NCI-H2107 treated with DMSO at 0.1 percent for 48 hours (cell line): ENCODE measurements around the gene WDR38.

Experiments used
- DNase-seq: peaks from one replicate; lab custom pipeline; 2025; ENCODE audit not compliant: unreplicated experiment; lab: John Stamatoyannopoulos, UW

Gene WDR38

GRCh38 chr9:124857533-124858162 lies 4.4 kb downstream of the WDR38 start:
- no peak for DNase-seq

- no peak for DNase-seq
These were observed 5.2 kb downstream of the WDR38 start for GRCh38 chr9:124858330-124859046.

- DNase-seq = no peak
These were observed 6.7 kb downstream of the WDR38 start for GRCh38 chr9:124859803-124860581.

- DNase-seq = no peak
These were observed 7.5 kb downstream of the WDR38 start for GRCh38 chr9:124860582-124861341.

- DNase-seq = peak; percentile 75
These were observed 8.3 kb downstream of the WDR38 start, which contains the start of the genes ARPC5L and RPL35 for GRCh38 chr9:124861342-124862229. Gene ARPC5L, plus strand, starts transcription at chr9:124862130. Its CDS starts 7,161 bp downstream, at chr9:124869291. Gene RPL35, minus strand, starts transcription at chr9:124861957. Its CDS starts 45 bp downstream, at chr9:124861912.

- DNase-seq = peak; percentile 53
These were observed 10.2 kb downstream of the WDR38 start for GRCh38 chr9:124863371-124863871.

- no peak for DNase-seq
These were observed 15.5 kb downstream of the WDR38 start for GRCh38 chr9:124868511-124869465.

- DNase-seq = no peak
These were observed 16.3 kb downstream of the WDR38 start for GRCh38 chr9:124869466-124869985.

GRCh38 chr9:124869986-124870560 lies 16.8 kb downstream of the WDR38 start:
- no peak for DNase-seq

GRCh38 chr9:124870723-124871122 lies 17.5 kb downstream of the WDR38 start:
- DNase-seq = no peak

- DNase-seq = no peak
These were observed 17.9 kb downstream of the WDR38 start for GRCh38 chr9:124871156-124871561.

GRCh38 chr9:124873664-124874063 lies 20.4 kb downstream of the WDR38 start:
- peak; percentile 53 for DNase-seq

GRCh38 chr9:124875501-124875900 lies 22.2 kb downstream of the WDR38 start:
- DNase-seq = no peak

- peak; percentile 86 for DNase-seq
These were observed 23.9 kb downstream of the WDR38 start for GRCh38 chr9:124877021-124877782.

- no peak for DNase-seq
These were observed 24.8 kb downstream of the WDR38 start for GRCh38 chr9:124878021-124878420.

- no peak for DNase-seq
These were observed 25.3 kb downstream of the WDR38 start for GRCh38 chr9:124878518-124878917.

- DNase-seq = no peak
These were observed 26.0 kb downstream of the WDR38 start for GRCh38 chr9:124879226-124879625.
